Activated naive CD4-positive, alpha-beta T cell treated with anti-CD3 and anti-CD28 coated beads, Interleukin-2, amount 10 ng/mL, durations not matched to agents 7 days and 5 days (primary cell): ENCODE measurements around the gene FCHO1.
A peak's percentile ranks its signal among the peaks of the same experiment; 100 is the strongest.
"Not testable (repeated sequence)": the region's sequence is repeated elsewhere in the genome, so short reads cannot be mapped to it uniquely, and the experiment has no call there.

Experiments used
- CTCF ChIA-PET: fragments of 350-600 bp; sonication (Branson Sonifier 250); formaldehyde crosslinking; loops from one replicate; lab custom pipeline; 2021; ENCODE audit warnings: antibody characterized with exemption; lab: Charles Lee
- DNase-seq: peaks from one replicate; pipeline ENCODE4 v3.0.0-alpha.2; 2020
- H3K27ac Mint-ChIP-seq: one replicate; pipeline ENCODE4 v1.8.0; 2021; ENCODE audit warnings: mild to moderate bottlenecking, moderate library complexity, mixed read lengths
- H3K27me3 Mint-ChIP-seq: one replicate; pipeline ENCODE4 v1.8.0; 2021; ENCODE audit warnings: mild to moderate bottlenecking, mixed read lengths
- H3K36me3 Mint-ChIP-seq: one replicate; pipeline ENCODE4 v1.8.0; 2021; ENCODE audit warnings: mixed read lengths
- H3K4me1 Mint-ChIP-seq: one replicate; pipeline ENCODE4 v1.8.0; 2021; ENCODE audit warnings: mixed read lengths
- H3K4me3 Mint-ChIP-seq: one replicate; pipeline ENCODE4 v1.8.0; 2021; ENCODE audit warnings: mild to moderate bottlenecking, moderate library complexity, mixed read lengths
- H3K9me3 Mint-ChIP-seq: one replicate; pipeline ENCODE4 v1.8.0; 2021; ENCODE audit warnings: mixed read lengths

The FCHO1 gene

DNA sequence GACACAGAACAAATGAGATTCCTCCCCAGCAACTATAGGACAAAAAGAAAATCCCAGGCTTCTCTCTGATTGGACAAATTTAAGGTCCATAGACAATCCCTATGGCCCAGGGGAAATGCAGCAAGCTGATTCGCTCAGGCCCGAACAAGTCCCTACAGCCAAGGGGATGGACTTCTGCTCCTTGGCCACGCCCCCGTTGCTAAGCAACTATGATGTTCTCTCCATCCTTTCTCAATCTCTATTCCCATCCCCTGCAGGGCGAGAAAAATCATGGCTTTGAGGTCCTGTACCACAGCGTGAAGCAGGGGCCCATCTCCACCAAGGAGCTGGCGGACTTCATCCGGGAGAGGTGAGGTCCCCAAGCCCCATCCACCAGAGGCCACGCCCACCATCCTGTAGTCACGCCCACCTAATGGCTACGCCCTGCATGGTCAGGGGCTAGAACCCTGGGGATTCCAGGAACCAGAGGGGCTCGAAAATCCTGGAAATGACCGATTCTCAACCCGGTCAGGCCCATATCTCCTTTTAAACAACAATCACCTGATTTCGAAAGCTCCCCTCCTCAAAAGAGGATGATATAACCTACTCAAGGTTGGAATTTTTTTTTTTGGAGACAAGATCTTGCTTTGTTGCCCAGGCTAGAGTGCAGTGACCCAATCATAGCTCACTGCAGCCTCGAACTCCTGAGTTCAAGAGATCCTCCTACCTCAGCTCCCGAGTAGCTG, 11.4 kb downstream of the FCHO1 start:
- Mint-ChIP-seq H3K4me1 (peaks cover 12% of the 10 kb centered on the region), H3K9me3 (no peaks in the 10 kb centered on the region), H3K27ac (no peak overlapping the region), H3K36me3 (peaks cover 51% of the 10 kb centered on the region), H3K4me3 (no peak overlapping the region), H3K27me3 (no peaks in the 10 kb centered on the region)
- no peak for DNase-seq
- CTCF ChIA-PET = interaction anchor here (1.6 kb wide), 1 partner anchor 11 kb away, joined by 3 read pairs; the partner anchor contains the start of gene FCHO1

DNA sequence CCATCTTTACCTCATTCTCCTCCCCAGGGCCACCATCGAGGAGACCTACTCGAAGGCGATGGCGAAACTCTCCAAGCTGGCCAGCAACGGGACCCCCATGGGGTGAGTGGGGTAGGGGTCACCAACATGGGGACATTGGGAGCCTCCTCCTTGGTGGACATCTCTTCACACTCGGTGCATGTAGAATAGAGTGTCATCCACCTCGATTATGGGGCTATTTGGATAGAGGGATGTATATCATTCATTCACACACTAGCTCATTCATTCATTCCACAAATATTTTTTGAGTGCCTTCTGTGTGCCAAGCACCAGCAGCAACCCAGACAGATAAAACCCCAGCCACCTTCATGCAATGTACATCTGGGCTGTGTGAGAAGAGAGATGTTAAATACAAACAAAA, 13.1 kb downstream of the FCHO1 start:
- no peaks in the 10 kb centered on the region for H3K9me3 Mint-ChIP-seq
- no peaks in the 10 kb centered on the region for H3K27me3 Mint-ChIP-seq

DNA sequence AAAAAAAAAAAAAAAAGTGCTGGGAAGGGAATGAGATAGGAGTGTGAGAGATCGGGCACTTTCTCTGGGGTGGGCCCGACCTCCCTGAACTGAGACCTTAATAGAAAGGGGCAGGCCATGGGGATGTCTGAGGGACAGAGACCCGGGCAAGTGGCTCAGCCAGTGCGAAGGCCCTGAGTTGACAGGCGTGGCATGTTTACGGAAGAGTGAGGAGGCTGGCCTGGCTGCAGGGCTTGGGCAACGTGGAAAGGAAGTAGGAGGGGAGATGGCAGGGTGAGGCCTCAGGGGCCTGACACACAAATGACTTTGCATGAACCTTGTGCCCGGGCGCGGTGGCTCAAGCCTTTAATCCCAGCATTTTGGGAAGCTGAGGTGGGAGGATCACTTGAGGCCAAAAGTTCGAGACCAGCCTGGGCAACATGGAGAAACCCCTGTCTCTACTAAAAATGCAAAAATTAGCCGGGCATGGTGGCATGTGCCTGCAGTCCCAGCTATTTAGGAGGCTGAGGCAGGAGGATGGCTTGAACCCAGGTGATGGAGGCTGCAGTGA, 13.9 kb downstream of the FCHO1 start:
- no peak overlapping the region for H3K4me3 Mint-ChIP-seq
- CTCF ChIA-PET = no interaction called here
- peaks cover 8% of the 10 kb centered on the region for H3K4me1 Mint-ChIP-seq
- peaks cover 50% of the 10 kb centered on the region for H3K36me3 Mint-ChIP-seq
- no peaks in the 10 kb centered on the region for H3K27me3 Mint-ChIP-seq
- no peaks in the 10 kb centered on the region for H3K9me3 Mint-ChIP-seq
- H3K27ac Mint-ChIP-seq = peak overlapping the region; percentile 64
- DNase-seq = no peak

More for the DNA sequence above, 13.1 kb downstream of the FCHO1 start:
- Mint-ChIP-seq H3K4me1 (peaks cover 8% of the 10 kb centered on the region), H3K27ac (no peak overlapping the region), H3K36me3 (peaks cover 48% of the 10 kb centered on the region), H3K4me3 (no peak overlapping the region)
- DNase-seq = no peak
- CTCF ChIA-PET = interaction anchor here (0.8 kb wide), 1 partner anchor 11 kb away, joined by 3 read pairs; no protein-coding TSS in a partner anchor

DNA sequence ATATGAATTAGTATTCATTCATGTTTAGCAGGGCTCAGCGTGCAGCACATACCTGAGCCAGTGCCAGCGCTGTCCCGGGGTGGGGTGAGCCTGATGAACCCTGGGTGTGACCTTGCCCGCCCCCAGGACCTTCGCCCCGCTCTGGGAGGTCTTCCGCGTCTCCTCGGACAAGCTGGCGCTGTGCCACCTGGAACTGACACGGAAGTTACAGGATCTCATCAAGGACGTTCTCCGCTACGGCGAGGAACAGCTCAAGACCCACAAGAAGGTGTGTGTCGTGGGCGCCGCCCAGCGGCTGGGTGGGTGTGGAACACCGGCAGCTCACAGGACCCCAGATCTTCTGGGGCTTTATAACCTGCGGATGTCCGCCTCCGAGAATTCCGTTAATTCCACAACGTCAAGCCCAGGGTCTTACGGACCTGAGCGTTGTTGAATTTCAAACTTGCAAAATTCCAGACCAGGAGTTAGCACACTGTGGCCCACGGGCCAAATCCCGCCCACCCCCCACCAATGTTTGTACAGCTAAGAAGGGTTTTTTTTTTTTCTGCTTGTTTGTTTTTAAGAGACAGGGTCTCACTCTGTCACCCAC, 15.4 kb downstream of the FCHO1 start:
- H3K36me3 Mint-ChIP-seq = peaks cover 48% of the 10 kb centered on the region
- CTCF ChIA-PET = interaction anchor here (1.0 to 1.7 kb wide), 9 partner anchors 10 to 93 kb away, joined by 3 to 6 read pairs (median 4); partner anchors contain the start of gene RPL18A
- H3K4me1 Mint-ChIP-seq = peaks cover 8% of the 10 kb centered on the region
- DNase-seq = peak; percentile 46
- no peaks in the 10 kb centered on the region for H3K9me3 Mint-ChIP-seq
- H3K27me3 Mint-ChIP-seq = no peaks in the 10 kb centered on the region
- H3K4me3 Mint-ChIP-seq = no peak overlapping the region
- no peak overlapping the region for H3K27ac Mint-ChIP-seq

DNA sequence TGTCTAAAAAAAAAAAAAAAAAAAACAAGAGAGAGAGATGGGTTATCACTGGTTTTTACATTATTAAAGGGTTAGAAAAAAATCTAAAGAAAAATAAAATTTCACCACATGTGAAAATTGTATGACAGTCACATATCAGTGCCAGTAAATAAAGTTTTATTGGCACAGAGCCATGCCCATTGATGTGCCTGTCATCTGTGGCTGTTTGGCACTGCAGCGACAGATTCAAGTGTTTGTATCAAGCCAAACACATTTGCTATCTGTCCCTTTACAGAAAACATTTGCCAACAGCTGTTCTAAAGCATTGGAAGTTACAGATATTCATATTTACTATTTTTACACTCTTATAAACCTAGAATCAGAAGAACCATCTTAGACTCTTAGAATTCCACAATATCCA, 16.3 kb downstream of the FCHO1 start:
- DNase-seq = no peak
- no peaks in the 10 kb centered on the region for H3K27me3 Mint-ChIP-seq
- no peak overlapping the region for H3K27ac Mint-ChIP-seq
- peaks cover 52% of the 10 kb centered on the region for H3K36me3 Mint-ChIP-seq
- no peak overlapping the region for H3K4me3 Mint-ChIP-seq
- CTCF ChIA-PET = interaction anchor here (1.4 to 1.7 kb wide), 2 partner anchors 17 to 21 kb away, joined by 3 to 5 read pairs; no protein-coding TSS in a partner anchor
- H3K4me1 Mint-ChIP-seq = peaks cover 8% of the 10 kb centered on the region
- no peaks in the 10 kb centered on the region for H3K9me3 Mint-ChIP-seq

DNA sequence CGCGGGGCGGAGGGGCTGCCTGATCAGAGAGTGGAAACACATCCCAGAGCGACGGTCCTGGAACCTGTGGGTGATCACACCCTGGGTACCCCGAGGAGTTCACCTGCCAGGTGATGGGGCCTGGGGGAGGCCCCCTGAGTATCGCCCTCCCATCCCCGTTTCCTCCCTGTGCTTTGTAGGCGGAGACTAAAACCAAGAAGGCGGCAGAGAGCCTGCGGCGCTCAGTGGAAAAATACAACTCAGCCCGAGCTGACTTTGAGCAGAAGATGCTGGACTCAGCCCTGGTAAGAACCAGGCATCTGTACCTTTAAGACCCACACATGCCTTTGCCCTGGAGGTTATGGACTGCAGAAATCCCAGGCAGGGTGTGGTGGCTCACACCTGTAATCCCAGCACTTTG, 19.3 kb downstream of the FCHO1 start:
- H3K27me3 Mint-ChIP-seq = no peaks in the 10 kb centered on the region
- H3K27ac Mint-ChIP-seq = no peak overlapping the region
- peaks cover 55% of the 10 kb centered on the region for H3K36me3 Mint-ChIP-seq
- peaks cover under 1% of the 10 kb centered on the region for H3K4me1 Mint-ChIP-seq
- no peaks in the 10 kb centered on the region for H3K9me3 Mint-ChIP-seq
- DNase-seq = no peak
- no peak overlapping the region for H3K4me3 Mint-ChIP-seq
- CTCF ChIA-PET = interaction anchor here (2.5 kb wide), 1 partner anchor 13 kb away, joined by 7 read pairs; no protein-coding TSS in a partner anchor

DNA sequence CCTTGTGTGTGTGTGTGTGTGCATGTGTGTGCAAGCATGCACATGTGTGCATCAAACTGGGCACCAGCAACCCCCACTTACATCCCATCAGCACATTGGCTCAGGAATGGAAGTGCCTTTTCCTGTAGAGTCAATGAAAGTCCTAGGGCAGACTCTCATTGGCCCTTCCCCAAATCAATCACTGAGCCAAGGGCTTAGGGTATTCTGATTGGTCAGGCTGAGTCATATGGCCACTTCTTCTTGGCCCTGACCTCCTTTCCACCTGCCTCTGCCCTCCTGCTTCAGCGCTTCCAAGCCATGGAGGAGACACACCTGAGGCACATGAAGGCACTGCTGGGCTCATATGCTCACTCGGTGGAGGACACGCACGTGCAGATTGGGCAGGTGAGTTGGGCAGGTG, 20.9 kb downstream of the FCHO1 start:
- H3K27ac Mint-ChIP-seq = no peak overlapping the region
- H3K27me3 Mint-ChIP-seq = no peaks in the 10 kb centered on the region
- H3K4me1 Mint-ChIP-seq = no peaks in the 10 kb centered on the region
- H3K9me3 Mint-ChIP-seq = no peaks in the 10 kb centered on the region
- peaks cover 53% of the 10 kb centered on the region for H3K36me3 Mint-ChIP-seq
- H3K4me3 Mint-ChIP-seq = no peak overlapping the region
- CTCF ChIA-PET = interaction anchor here (2.5 kb wide), 1 partner anchor 12 kb away, joined by 7 read pairs; no protein-coding TSS in a partner anchor
- DNase-seq = no peak

DNA sequence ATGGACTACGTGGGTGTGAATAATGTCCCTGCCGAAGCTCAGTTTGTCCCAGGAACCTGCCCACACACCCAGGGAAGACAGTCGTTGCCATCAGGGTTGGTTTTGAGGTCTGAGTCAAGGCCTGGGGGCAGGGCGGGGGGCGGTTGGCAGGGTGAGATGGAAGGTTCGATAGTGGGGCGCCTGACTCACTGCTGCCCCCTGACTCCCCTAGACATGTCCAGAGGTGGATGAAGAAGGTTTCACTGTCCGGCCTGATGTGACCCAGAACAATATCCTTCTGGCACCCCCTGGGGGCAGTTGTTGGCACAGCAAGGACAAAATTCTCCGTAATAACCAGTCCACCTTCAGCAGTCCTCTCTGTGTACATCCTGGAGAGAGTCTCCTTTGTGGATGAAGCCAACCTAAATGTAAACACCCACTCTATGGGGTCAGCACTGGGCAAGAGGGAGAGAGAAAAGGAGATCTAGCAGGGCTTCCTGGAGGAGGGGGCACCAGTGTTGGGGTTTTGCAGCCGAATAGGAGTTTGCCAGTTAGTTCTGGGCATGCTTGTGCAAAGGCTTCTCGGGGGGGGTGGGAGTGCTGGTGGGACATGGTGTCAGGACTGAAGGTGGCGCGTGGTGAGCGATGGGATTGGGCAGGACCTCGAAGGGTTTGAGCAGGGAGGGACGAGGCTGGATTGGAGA, 24.1 kb downstream of the FCHO1 start:
- peaks cover 52% of the 10 kb centered on the region for H3K36me3 Mint-ChIP-seq
- peak; percentile 54 for DNase-seq
- H3K4me3 Mint-ChIP-seq = no peak overlapping the region
- no peak overlapping the region for H3K27ac Mint-ChIP-seq
- H3K27me3 Mint-ChIP-seq = no peaks in the 10 kb centered on the region
- peaks cover 5% of the 10 kb centered on the region for H3K4me1 Mint-ChIP-seq
- CTCF ChIA-PET = interaction anchor here (0.5 to 3.0 kb wide), 8 partner anchors 8 to 326 kb away, joined by 3 to 21 read pairs (median 4); partner anchors contain the start of gene MAP1S
- H3K9me3 Mint-ChIP-seq = no peaks in the 10 kb centered on the region

DNA sequence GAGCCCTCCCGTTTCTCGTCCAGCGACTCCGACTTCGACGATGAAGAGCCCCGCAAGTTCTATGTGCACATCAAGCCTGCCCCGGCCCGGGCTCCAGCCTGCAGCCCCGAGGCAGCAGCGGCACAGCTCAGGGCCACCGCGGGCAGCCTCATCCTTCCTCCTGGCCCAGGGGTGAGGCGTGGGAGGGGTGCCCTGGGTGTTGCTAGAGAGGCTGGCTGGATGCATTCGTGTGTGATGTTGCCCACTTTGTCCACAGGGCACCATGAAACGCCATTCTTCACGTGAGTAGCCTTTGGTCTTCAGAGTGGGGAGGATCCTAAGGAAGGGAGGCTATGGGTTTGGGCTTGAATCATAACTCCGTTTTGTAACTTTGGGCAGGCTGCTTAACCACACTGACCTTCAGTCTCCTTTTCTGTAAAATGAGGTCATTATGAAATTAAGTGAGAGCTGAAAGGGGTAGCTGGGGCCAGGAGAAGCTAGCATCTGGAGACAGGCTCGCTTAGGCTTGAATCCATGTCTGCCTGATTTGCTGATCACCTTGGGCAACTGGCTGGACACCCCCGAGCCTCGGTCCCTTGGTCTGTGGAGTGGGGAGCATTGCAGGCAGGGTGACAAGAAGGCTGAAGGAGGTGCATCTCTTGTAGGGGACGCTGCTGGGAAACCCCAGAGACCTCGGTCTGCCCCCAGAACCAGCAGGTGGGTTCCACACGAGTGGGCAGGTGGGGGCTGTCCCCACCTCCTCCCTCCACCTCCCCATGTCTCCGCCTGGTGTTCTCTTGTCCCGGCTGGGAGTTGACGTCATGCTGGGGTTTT, 24.9 kb downstream of the FCHO1 start:
- no peak overlapping the region for H3K27ac Mint-ChIP-seq
- no peaks in the 10 kb centered on the region for H3K27me3 Mint-ChIP-seq
- DNase-seq = no peak
- peaks cover 5% of the 10 kb centered on the region for H3K4me1 Mint-ChIP-seq
- H3K9me3 Mint-ChIP-seq = no peaks in the 10 kb centered on the region
- H3K4me3 Mint-ChIP-seq = no peak overlapping the region
- CTCF ChIA-PET = interaction anchor here (1.5 to 3.0 kb wide), 3 partner anchors 52 to 79 kb away, joined by 3 to 21 read pairs (median 10); no protein-coding TSS in a partner anchor
- peaks cover 45% of the 10 kb centered on the region for H3K36me3 Mint-ChIP-seq

DNA sequence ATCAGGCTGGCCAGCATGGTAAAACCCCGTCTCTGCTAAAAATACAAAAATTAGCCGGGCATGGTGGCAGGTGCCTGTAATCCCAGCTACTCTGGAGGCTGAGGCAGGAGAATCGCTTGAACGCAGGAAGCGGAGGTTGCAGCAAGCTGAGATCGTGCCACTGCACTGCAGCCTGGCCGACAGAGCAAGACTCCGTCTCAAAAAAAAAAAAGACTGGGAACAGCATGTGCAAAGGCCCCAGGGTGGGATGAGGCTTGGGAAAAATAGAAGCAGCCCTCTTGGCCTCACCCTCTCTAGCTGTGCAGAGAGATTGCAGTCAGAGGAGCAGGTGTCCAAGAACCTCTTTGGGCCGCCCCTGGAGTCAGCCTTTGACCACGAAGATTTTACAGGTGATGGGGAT, 26.6 kb downstream of the FCHO1 start:
- H3K36me3 Mint-ChIP-seq = peaks cover 48% of the 10 kb centered on the region
- DNase-seq, H3K27me3 Mint-ChIP-seq, H3K4me3 Mint-ChIP-seq, H3K4me1 Mint-ChIP-seq, H3K9me3 Mint-ChIP-seq, H3K27ac Mint-ChIP-seq: not testable (repeated sequence)
- CTCF ChIA-PET = interaction anchor here (0.7 kb wide), 1 partner anchor 347 kb away, joined by 3 read pairs; no protein-coding TSS in a partner anchor

DNA sequence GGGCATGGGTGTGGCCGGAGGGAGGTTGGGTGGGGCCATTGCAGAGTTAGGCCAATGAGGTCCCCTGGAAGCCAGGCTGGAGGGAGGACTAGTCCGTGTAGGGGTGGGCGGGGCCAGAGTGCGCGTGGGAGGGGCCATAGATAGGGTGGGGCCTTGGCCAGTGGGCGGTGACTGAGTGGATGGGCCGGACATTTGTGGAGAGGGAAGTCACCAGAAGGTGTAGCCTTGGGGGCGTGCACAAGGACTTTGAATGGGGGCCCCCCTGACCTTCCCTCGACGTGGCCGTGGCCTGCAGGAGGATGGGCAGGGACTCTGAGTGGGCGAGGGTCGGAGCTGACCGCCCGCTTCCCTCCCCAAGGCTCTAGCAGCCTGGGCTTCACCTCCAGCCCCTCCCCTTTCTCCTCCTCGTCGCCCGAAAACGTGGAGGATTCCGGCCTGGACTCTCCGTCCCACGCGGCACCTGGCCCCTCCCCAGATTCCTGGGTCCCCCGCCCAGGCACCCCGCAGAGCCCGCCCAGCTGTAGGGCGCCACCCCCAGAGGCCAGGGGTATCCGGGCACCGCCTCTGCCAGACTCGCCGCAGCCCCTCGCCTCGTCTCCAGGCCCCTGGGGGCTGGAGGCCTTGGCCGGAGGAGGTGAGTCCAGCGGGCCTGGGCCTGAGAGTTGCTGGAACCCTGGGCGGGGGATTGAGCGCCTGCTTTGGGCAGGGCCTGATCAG, 27.1 kb downstream of the FCHO1 start:
- CTCF ChIA-PET = interaction anchor here (0.7 kb wide), 1 partner anchor 347 kb away, joined by 3 read pairs; no protein-coding TSS in a partner anchor
- Mint-ChIP-seq H3K9me3 (no peaks in the 10 kb centered on the region), H3K4me1 (peaks cover 5% of the 10 kb centered on the region), H3K36me3 (peaks cover 42% of the 10 kb centered on the region), H3K27ac (no peak overlapping the region), H3K4me3 (no peak overlapping the region), H3K27me3 (no peaks in the 10 kb centered on the region)
- peak; percentile 62 for DNase-seq

DNA sequence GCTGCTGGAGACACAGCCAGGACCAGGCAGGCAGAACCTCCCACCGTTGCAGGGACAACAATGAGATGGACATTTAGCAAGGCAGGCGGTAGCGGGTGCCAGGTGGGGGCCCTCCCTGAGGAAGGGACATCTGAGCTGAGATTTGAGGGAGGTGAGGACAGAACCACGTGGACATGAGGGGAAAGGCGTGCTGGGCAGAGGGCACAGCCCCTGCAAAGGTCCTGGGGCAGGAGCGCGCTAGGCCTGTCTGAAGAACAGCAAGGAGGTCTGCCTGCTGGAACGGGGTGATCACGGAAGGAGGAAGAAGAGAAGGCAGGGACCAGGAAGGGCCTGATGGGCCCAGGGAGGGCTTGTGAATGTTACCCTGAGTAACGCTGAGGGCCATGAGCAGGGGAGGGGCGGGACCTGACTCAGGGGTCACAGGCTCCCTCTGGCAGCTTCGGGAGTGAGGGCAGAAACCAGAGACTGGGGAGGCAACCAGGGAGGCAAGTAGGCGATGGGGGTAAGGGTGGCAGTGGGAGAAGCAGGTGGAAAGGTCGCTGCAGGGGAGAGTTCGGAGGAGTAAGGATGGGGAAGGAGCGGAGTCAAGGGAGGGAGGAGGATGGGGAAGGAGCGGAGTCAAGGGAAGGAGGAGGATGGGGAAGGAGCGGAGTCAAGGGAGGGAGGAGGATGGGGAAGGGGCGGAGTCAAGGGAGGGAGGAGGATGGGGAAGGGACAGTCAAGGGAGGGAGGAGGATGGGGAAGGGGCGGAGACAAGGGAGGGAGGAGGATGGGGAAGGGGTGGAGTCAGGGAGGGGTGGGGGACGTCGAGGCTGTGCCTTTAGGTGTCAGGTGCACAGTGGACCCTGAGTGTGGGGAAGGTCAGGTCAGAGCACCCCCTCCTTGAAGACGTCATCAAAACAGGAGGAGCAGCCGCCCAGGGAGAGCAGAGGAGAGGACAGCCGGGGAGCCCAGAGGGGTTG, 28.0 kb downstream of the FCHO1 start:
- H3K4me1 Mint-ChIP-seq = peaks cover 10% of the 10 kb centered on the region
- H3K27ac Mint-ChIP-seq = peak overlapping the region; percentile 49
- no peak for DNase-seq
- CTCF ChIA-PET = no interaction called here
- peaks cover 42% of the 10 kb centered on the region for H3K36me3 Mint-ChIP-seq
- H3K27me3 Mint-ChIP-seq = no peaks in the 10 kb centered on the region
- H3K4me3 Mint-ChIP-seq = no peak overlapping the region
- H3K9me3 Mint-ChIP-seq = no peaks in the 10 kb centered on the region
